ENCODE data around the gene ACAP3.

ACAP3 gene

GRCh38 chr1:1330366-1331067 is 22.8 kb upstream of the ACAP3 start:
- no peak for DNase-seq (ENCODE audit: low spot score)
- no peaks in the 10 kb centered on the region for H3K27me3 Mint-ChIP-seq (ENCODE audit: low read depth)
- H3K27ac Mint-ChIP-seq = no peak overlapping the region
- H3K36me3 Mint-ChIP-seq (ENCODE audit: low read depth) = no peaks in the 10 kb centered on the region
- H3K4me1 Mint-ChIP-seq (ENCODE audit: low read depth) = peaks cover 8% of the 10 kb centered on the region
- H3K4me3 Mint-ChIP-seq = no peak overlapping the region
- H3K9me3 Mint-ChIP-seq = peaks cover 3% of the 10 kb centered on the region

GRCh38 chr1:1329304-1330210 is 21.8 kb upstream of the ACAP3 start:
- Mint-ChIP-seq H3K9me3 (peaks cover 3% of the 10 kb centered on the region), H3K27me3 (ENCODE audit: low read depth) (no peaks in the 10 kb centered on the region), H3K4me3 (no peak overlapping the region), H3K27ac (no peak overlapping the region), H3K36me3 (ENCODE audit: low read depth) (no peaks in the 10 kb centered on the region), H3K4me1 (ENCODE audit: low read depth) (peaks cover 11% of the 10 kb centered on the region)
- DNase-seq (ENCODE audit: low spot score) = no peak

- H3K9me3 Mint-ChIP-seq = peaks cover 3% of the 10 kb centered on the region
- no peak overlapping the region for H3K4me3 Mint-ChIP-seq
- H3K36me3 Mint-ChIP-seq (ENCODE audit: low read depth) = no peaks in the 10 kb centered on the region
- H3K4me1 Mint-ChIP-seq (ENCODE audit: low read depth) = peaks cover 15% of the 10 kb centered on the region
- no peaks in the 10 kb centered on the region for H3K27me3 Mint-ChIP-seq (ENCODE audit: low read depth)
- no peak overlapping the region for H3K27ac Mint-ChIP-seq
- DNase-seq (ENCODE audit: low spot score) = no peak
These were observed 20.5 kb upstream of the ACAP3 start for GRCh38 chr1:1328254-1328653.

- no peak overlapping the region for H3K27ac Mint-ChIP-seq
- no peak for DNase-seq (ENCODE audit: low spot score)
- H3K9me3 Mint-ChIP-seq = peaks cover 3% of the 10 kb centered on the region
- no peaks in the 10 kb centered on the region for H3K36me3 Mint-ChIP-seq (ENCODE audit: low read depth)
- H3K4me1 Mint-ChIP-seq (ENCODE audit: low read depth) = peaks cover 18% of the 10 kb centered on the region
- no peaks in the 10 kb centered on the region for H3K27me3 Mint-ChIP-seq (ENCODE audit: low read depth)
- H3K4me3 Mint-ChIP-seq = no peak overlapping the region
These were observed 19.6 kb upstream of the ACAP3 start for GRCh38 chr1:1327291-1327690.

DNA sequence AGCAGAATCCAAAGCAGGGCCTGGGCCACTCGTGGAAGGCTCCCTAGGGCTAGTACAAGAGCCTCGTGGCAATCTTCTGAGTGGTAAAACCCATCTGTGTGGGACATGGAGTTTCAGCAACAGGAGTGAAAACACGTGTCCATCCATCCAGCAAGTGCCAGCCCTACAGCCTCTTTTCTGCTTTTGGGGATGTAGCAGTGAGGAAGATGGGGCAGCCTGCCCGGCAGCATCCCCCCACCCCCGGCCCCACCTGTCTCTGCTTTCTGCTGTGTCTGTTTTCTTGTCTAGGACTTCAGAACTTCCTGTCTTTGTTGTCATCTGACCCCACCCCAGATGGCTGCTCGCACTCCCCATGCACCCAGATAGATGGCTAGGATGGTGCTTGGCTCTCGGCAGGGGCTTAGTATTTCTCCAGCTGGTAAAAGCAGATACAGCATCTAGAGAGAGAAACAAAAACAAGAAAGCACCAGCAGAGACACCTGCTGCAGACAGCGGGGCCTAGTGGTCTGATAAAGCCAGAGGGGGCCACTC is 18.4 kb upstream of the ACAP3 start:
- peaks cover 3% of the 10 kb centered on the region for H3K9me3 Mint-ChIP-seq
- H3K27ac Mint-ChIP-seq = peak overlapping the region; percentile 82
- H3K4me1 Mint-ChIP-seq (ENCODE audit: low read depth) = peaks cover 22% of the 10 kb centered on the region
- no peaks in the 10 kb centered on the region for H3K27me3 Mint-ChIP-seq (ENCODE audit: low read depth)
- no peaks in the 10 kb centered on the region for H3K36me3 Mint-ChIP-seq (ENCODE audit: low read depth)
- peak overlapping the region; percentile 79 for H3K4me3 Mint-ChIP-seq
- DNase-seq (ENCODE audit: low spot score) = no peak

DNA sequence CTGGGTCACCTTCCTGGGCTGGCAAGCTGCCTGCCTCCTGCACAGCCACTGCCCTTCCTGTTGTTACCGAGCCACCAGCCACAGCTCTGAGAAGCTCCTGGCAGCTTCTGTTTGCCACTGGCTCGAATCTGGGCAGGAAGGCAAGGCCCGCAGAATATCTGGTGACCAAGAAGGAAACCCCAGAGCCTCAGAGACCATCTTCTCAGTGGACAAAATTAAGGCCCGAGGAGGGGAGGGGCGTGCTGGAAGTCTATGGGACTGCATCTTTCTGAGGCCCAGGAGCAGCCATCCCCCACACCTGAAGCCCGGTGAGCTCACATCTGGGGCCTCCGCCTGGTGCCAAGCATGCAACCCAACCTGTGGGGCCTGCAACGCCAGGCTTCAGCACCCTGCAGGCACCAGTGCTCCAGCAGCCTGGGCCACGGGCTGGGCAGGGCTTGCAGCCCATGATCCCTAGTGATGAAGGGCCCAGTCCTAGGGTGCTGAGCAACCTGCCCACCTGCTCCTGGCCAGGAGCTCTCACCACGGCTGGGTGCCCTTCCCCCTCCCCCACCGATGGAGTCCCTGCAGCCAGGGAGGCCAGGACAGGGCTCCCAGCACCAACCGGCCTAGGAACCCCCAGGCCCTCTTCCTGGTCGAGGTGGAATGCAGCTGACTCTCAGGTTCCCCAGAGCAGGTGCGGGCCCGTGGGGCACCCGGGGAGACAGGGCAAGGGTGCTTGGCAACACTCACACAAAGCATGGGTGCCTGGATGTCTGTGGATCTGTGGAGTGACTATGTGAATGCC is 17.8 kb upstream of the ACAP3 start:
- H3K4me3 Mint-ChIP-seq = peak overlapping the region; percentile 79
- H3K9me3 Mint-ChIP-seq = peaks cover 3% of the 10 kb centered on the region
- no peaks in the 10 kb centered on the region for H3K27me3 Mint-ChIP-seq (ENCODE audit: low read depth)
- peaks cover 22% of the 10 kb centered on the region for H3K4me1 Mint-ChIP-seq (ENCODE audit: low read depth)
- peak overlapping the region; percentile 82 for H3K27ac Mint-ChIP-seq
- H3K36me3 Mint-ChIP-seq (ENCODE audit: low read depth) = no peaks in the 10 kb centered on the region
- no peak for DNase-seq (ENCODE audit: low spot score)

DNA sequence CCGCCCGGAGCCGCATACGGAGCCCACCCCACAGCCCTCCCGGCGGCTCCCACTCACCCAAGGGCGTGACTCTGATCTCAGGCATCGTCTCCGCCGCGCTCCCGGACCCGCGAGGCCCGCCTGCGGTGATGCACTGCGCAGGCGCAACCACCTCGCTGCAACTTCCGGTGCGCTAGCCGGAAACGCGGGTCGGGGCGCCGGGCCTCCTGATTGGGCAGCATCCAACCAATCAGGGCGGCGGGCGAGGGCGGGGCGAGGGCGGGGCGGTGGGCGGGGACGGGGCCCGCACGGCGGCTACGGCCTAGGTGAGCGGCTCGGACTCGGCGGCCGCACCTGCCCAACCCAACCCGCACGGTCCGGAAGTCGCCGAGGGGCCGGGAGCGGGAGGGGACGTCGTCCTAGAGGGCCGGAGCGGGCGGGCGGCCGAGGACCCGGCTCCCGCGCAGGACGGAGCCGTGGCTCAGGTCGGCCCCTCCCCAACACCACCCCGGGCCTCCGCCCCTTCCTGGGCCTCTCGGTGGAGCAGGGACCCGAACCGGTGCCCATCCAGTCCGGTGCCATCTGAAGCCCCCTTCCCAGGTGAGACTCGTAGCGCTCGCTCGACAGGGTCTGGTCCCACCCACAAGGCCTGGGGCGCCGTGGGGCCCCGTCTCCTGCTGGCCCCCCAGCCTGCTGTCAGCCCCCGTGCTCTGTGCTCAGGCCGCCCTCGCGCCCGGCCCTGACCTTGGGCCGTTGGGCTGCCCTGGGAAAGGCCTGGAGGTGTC is 17.0 kb upstream of the ACAP3 start, which contains the start of the genes CPTP and INTS11:
Gene CPTP, plus strand, starts transcription at position 279 of the 764 bp plus-strand sequence. CDS start 2,109 bp downstream, outside the sequence.
Gene INTS11, minus strand, starts transcription at position 137 of the 764 bp plus-strand sequence. Its CDS starts 52 bp downstream, at position 85.
- peaks cover 22% of the 10 kb centered on the region for H3K4me1 Mint-ChIP-seq (ENCODE audit: low read depth)
- H3K36me3 Mint-ChIP-seq (ENCODE audit: low read depth) = no peaks in the 10 kb centered on the region
- DNase-seq (ENCODE audit: low spot score) = peak; percentile 95
- peak within 1 kb of the TSS; percentile 90 for H3K4me3 Mint-ChIP-seq
- peak within 1 kb of the TSS; percentile 90 for H3K27ac Mint-ChIP-seq
- H3K9me3 Mint-ChIP-seq = peaks cover under 1% of the 10 kb centered on the region
- no peaks in the 10 kb centered on the region for H3K27me3 Mint-ChIP-seq (ENCODE audit: low read depth)

GRCh38 chr1:1324084-1324523 is 16.4 kb upstream of the ACAP3 start:
- Mint-ChIP-seq H3K36me3 (ENCODE audit: low read depth) (peaks cover 4% of the 10 kb centered on the region), H3K27ac (peak overlapping the region; percentile 60), H3K27me3 (ENCODE audit: low read depth) (no peaks in the 10 kb centered on the region), H3K4me1 (ENCODE audit: low read depth) (peaks cover 22% of the 10 kb centered on the region), H3K9me3 (no peaks in the 10 kb centered on the region), H3K4me3 (peak overlapping the region; percentile 74)
- no peak for DNase-seq (ENCODE audit: low spot score)

GRCh38 chr1:1322952-1323351 is 15.2 kb upstream of the ACAP3 start:
- Mint-ChIP-seq H3K36me3 (ENCODE audit: low read depth) (peaks cover 5% of the 10 kb centered on the region), H3K4me1 (ENCODE audit: low read depth) (peaks cover 22% of the 10 kb centered on the region), H3K4me3 (peak overlapping the region; percentile 81), H3K9me3 (no peaks in the 10 kb centered on the region), H3K27me3 (ENCODE audit: low read depth) (no peaks in the 10 kb centered on the region), H3K27ac (peak overlapping the region; percentile 78)
- DNase-seq (ENCODE audit: low spot score) = no peak

GRCh38 chr1:1322418-1322817 is 14.7 kb upstream of the ACAP3 start:
- H3K36me3 Mint-ChIP-seq (ENCODE audit: low read depth) = peaks cover 9% of the 10 kb centered on the region
- peak overlapping the region; percentile 78 for H3K27ac Mint-ChIP-seq
- H3K27me3 Mint-ChIP-seq (ENCODE audit: low read depth) = no peaks in the 10 kb centered on the region
- H3K4me3 Mint-ChIP-seq = peak overlapping the region; percentile 72
- DNase-seq (ENCODE audit: low spot score) = no peak
- H3K4me1 Mint-ChIP-seq (ENCODE audit: low read depth) = peaks cover 22% of the 10 kb centered on the region
- no peaks in the 10 kb centered on the region for H3K9me3 Mint-ChIP-seq

GRCh38 chr1:1321477-1321876 is 13.7 kb upstream of the ACAP3 start:
- no peaks in the 10 kb centered on the region for H3K27me3 Mint-ChIP-seq (ENCODE audit: low read depth)
- H3K9me3 Mint-ChIP-seq = no peaks in the 10 kb centered on the region
- H3K4me1 Mint-ChIP-seq (ENCODE audit: low read depth) = peaks cover 22% of the 10 kb centered on the region
- no peak overlapping the region for H3K27ac Mint-ChIP-seq
- peaks cover 11% of the 10 kb centered on the region for H3K36me3 Mint-ChIP-seq (ENCODE audit: low read depth)
- no peak overlapping the region for H3K4me3 Mint-ChIP-seq
- no peak for DNase-seq (ENCODE audit: low spot score)

- no peak overlapping the region for H3K27ac Mint-ChIP-seq
- H3K9me3 Mint-ChIP-seq = no peaks in the 10 kb centered on the region
- peaks cover 15% of the 10 kb centered on the region for H3K36me3 Mint-ChIP-seq (ENCODE audit: low read depth)
- no peaks in the 10 kb centered on the region for H3K27me3 Mint-ChIP-seq (ENCODE audit: low read depth)
- no peak for DNase-seq (ENCODE audit: low spot score)
- H3K4me1 Mint-ChIP-seq (ENCODE audit: low read depth) = peaks cover 17% of the 10 kb centered on the region
- no peak overlapping the region for H3K4me3 Mint-ChIP-seq
These were observed 13.1 kb upstream of the ACAP3 start for GRCh38 chr1:1320666-1321448.
